HL-60 (cell line): ENCODE measurements around the gene CHN2.
A peak's percentile ranks its signal among the peaks of the same experiment; 100 is the strongest.

Experiments
- DNase-seq, 2 experiments: peaks; one replicate each; pipeline ENCODE4 v3.0.0-alpha.2; 2010 to 2020; ENCODE audit warnings: low read depth in 1 of 2, low spot score in 1 of 2
- H3K27ac ChIP-seq: fragments of 250-450 bp; sonication (Bioruptor Pico); replicated peaks from 2 replicates; pipeline ENCODE4 v1.5.1; 2020; ENCODE audit warnings: mild to moderate bottlenecking, moderate library complexity
- H3K27me3 ChIP-seq: fragments of 250-450 bp; sonication (Bioruptor Pico); 2 replicates; pipeline ENCODE4 v1.5.1; 2021; ENCODE audit warnings: mild to moderate bottlenecking, moderate library complexity; ENCODE audit not compliant: insufficient read depth, poor library complexity, severe bottlenecking
- H3K4me3 ChIP-seq: replicated peaks from 2 replicates; pipeline ENCODE4 v1.5.1; 2011; ENCODE audit warnings: mild to moderate bottlenecking, control low read depth, low read length; ENCODE audit not compliant: insufficient read depth
- CTCF ChIP-seq: IDR thresholded peaks from one replicate; pipeline ENCODE4 v1.5.1; 2011; ENCODE audit warnings: low read length, control low read depth, inconsistent platforms; ENCODE audit not compliant: insufficient read depth
- GABPA ChIP-seq: IDR thresholded peaks from 2 replicates; pipeline ENCODE4 v1.6.1; 2012; ENCODE audit warnings: low read depth
- POLR2AphosphoS5 ChIP-seq: IDR thresholded peaks from 2 replicates; pipeline ENCODE4 v1.6.1; 2012; ENCODE audit warnings: low read depth
- REST ChIP-seq: IDR thresholded peaks from 2 replicates; pipeline ENCODE4 v1.6.1; 2012; ENCODE audit warnings: low read depth; ENCODE audit not compliant: insufficient replicate concordance
- SPI1 ChIP-seq: IDR thresholded peaks from 2 replicates; pipeline ENCODE4 v1.6.1; 2012; ENCODE audit warnings: low read depth, mild to moderate bottlenecking, borderline replicate concordance

CHN2 gene

GRCh38 chr7:29281782-29282541 is 87.4 kb downstream of the CHN2 start:
- TF ChIP-seq SPI1 = no peak
- TF ChIP-seq REST = no peak
- TF ChIP-seq CTCF = no peak
- TF ChIP-seq POLR2AphosphoS5 = no peak
- no peak for TF ChIP-seq GABPA
- Histone ChIP-seq H3K27ac (no peak overlapping the region), H3K4me3 (no peak overlapping the region), H3K27me3 (no peaks in the 10 kb centered on the region)
- DNase-seq = no peak

- Histone ChIP-seq H3K27ac (no peak overlapping the region), H3K4me3 (no peak overlapping the region), H3K27me3 (no peaks in the 10 kb centered on the region)
- peak in 1 of 2 experiments; percentile 20 for DNase-seq
- TF ChIP-seq GABPA (no peak), SPI1 (peak; percentile 59; the same call in 1 of the 2 replicates)
These were observed 88.3 kb downstream of the CHN2 start for GRCh38 chr7:29282819-29283414.

GRCh38 chr7:29284696-29285443 is 90.3 kb downstream of the CHN2 start:
- Histone ChIP-seq H3K27ac (peak overlapping the region; percentile 48), H3K27me3 (no peaks in the 10 kb centered on the region), H3K4me3 (no peak overlapping the region)
- TF ChIP-seq GABPA (no peak), REST (no peak)
- no peak for DNase-seq

- peak; percentile 78 to 83 for DNase-seq
- H3K27ac ChIP-seq = peak overlapping the region; percentile 41
- H3K4me3 ChIP-seq = no peak overlapping the region
- H3K27me3 ChIP-seq = no peaks in the 10 kb centered on the region
- no peak for TF ChIP-seq GABPA
- no peak for TF ChIP-seq REST
- peak; percentile 73 for TF ChIP-seq POLR2AphosphoS5
These were observed 90.8 kb downstream of the CHN2 start for GRCh38 chr7:29285444-29285793.
